CD4-positive, alpha-beta T cell treated with Interleukin-10 for 1 hour (primary cell): ENCODE results near the gene C13orf42.

Experiments
- DNase-seq: peaks from one replicate; pipeline ENCODE4 v3.0.0-alpha.2; 2020

The C13orf42 gene

GRCh38 chr13:51111174-51111573 lies at the start of gene C13orf42:
Gene C13orf42, minus strand, starts transcription at chr13:51111274. Its CDS starts 65 bp downstream, at chr13:51111209.
- DNase-seq, result no peak

- no peak for DNase-seq
Observed at GRCh38 chr13:51158880-51159518, 47.9 kb upstream of the C13orf42 start.

- no peak for DNase-seq
Observed at GRCh38 chr13:51158365-51158764, 47.3 kb upstream of the C13orf42 start.

- no peak for DNase-seq
Observed at GRCh38 chr13:51156648-51157047, 45.6 kb upstream of the C13orf42 start.

GRCh38 chr13:51155776-51156515 lies 44.9 kb upstream of the C13orf42 start:
- no peak for DNase-seq

GRCh38 chr13:51155161-51155560 lies 44.1 kb upstream of the C13orf42 start:
- no peak for DNase-seq

- DNase-seq, result no peak
Observed at GRCh38 chr13:51154029-51154555, 43.0 kb upstream of the C13orf42 start.

GRCh38 chr13:51153527-51153926 lies 42.5 kb upstream of the C13orf42 start:
- DNase-seq, result no peak

- DNase-seq, result no peak
Observed at GRCh38 chr13:51152701-51153100, 41.6 kb upstream of the C13orf42 start.

- DNase-seq, result no peak
Observed at GRCh38 chr13:51151463-51151862, 40.4 kb upstream of the C13orf42 start.

- DNase-seq, result no peak
Observed at GRCh38 chr13:51148952-51149573, 38.0 kb upstream of the C13orf42 start.

GRCh38 chr13:51148223-51148951 lies 37.3 kb upstream of the C13orf42 start:
- no peak for DNase-seq

GRCh38 chr13:51147732-51148131 lies 36.7 kb upstream of the C13orf42 start:
- no peak for DNase-seq

- DNase-seq, result no peak
Observed at GRCh38 chr13:51146667-51147066, 35.6 kb upstream of the C13orf42 start.

- DNase-seq, result no peak
Observed at GRCh38 chr13:51137250-51137649, 26.2 kb upstream of the C13orf42 start.

- no peak for DNase-seq
Observed at GRCh38 chr13:51136276-51136980, 25.4 kb upstream of the C13orf42 start.

GRCh38 chr13:51134763-51135365 lies 23.8 kb upstream of the C13orf42 start:
- no peak for DNase-seq

GRCh38 chr13:51130348-51130747 lies 19.3 kb upstream of the C13orf42 start:
- DNase-seq, result no peak

GRCh38 chr13:51125495-51126226 lies 14.6 kb upstream of the C13orf42 start:
- DNase-seq, result peak; percentile 48

- no peak for DNase-seq
Observed at GRCh38 chr13:51122868-51123566, 11.9 kb upstream of the C13orf42 start.

- DNase-seq, result peak; percentile 20
Observed at GRCh38 chr13:51120873-51121272, 9.8 kb upstream of the C13orf42 start.
